Prostate gland (tissue), 2 donors: ENCODE measurements around the gene RGS14. TPM values are rescaled to one million over a fixed set of nuclear protein-coding genes. Genes with fewer than 3 reads are reported as not detected.
"Not testable (repeated sequence)": the region's sequence is repeated elsewhere in the genome, so short reads cannot be mapped to it uniquely, and the experiment has no call there.

Source experiments
- DNase-seq: peaks from one replicate; pipeline ENCODE4 v3.0.0-alpha.2; 2019; ENCODE audit warnings: low spot score
- H3K27ac ChIP-seq, 2 donors: fragments of 200-600 bp; sonication (generic); 2 replicates each; pipeline ENCODE4 v1.5.1; 2017 to 2019
- H3K27me3 ChIP-seq: fragments of 200-600 bp; sonication (generic); replicated peaks from 2 replicates; pipeline ENCODE4 v1.5.1; 2019; ENCODE audit not compliant: insufficient read depth
- H3K36me3 ChIP-seq, 2 donors: fragments of 200-600 bp; sonication (generic); 1 replicate in 1 of 2; 2 replicates in 1 of 2; pipeline versions ENCODE4 v1.5.1 to v1.8.1; 2017 to 2019
- H3K4me1 ChIP-seq: fragments of 200-600 bp; sonication (generic); replicated peaks from 2 replicates; pipeline ENCODE4 v1.5.1; 2019
- H3K4me3 ChIP-seq, 2 donors: fragments of 200-600 bp; sonication (generic); 2 replicates each; pipeline ENCODE4 v1.5.1; 2017 to 2019
- H3K9me3 ChIP-seq: fragments of 200-600 bp; sonication (generic); 2 replicates; pipeline ENCODE4 v1.5.1; 2017
- CTCF ChIP-seq, 4 experiments: fragments of 200-600 bp in 2 of 4; fragments of 450-650 bp in 2 of 4; sonication (generic) in 2 of 4; IDR thresholded peaks; 1 replicate in 3 of 4; 2 replicates in 1 of 4; pipeline ENCODE4 v1.5.1; 2016 to 2019; ENCODE audit warnings: antibody characterized with exemption in 4 of 4, mild to moderate bottlenecking in 2 of 4, moderate library complexity in 2 of 4
- POLR2A ChIP-seq: fragments of 450-650 bp; IDR thresholded peaks from one replicate; pipeline ENCODE4 v1.6.1; 2016; ENCODE audit warnings: antibody characterized with exemption, mild to moderate bottlenecking
- POLR2AphosphoS5 ChIP-seq: sonication (generic); formaldehyde crosslinking; IDR thresholded peaks from one replicate; pipeline ENCODE4 v1.6.1; 2017; ENCODE audit warnings: antibody characterized with exemption
- WGBS: methylation state at CpG from one replicate; pipeline ENCODE4 v1.1.5; 2018; 5-methylcytosine and 5-hydroxymethylcytosine counted together
- intact Hi-C: fragments of 100-400 bp; cut with DNase I; formaldehyde crosslinking; loops from one replicate; pipeline ENCODE4 v1.14.2; 2022
- total RNA-seq, 2 donors: library from RNA; depleted of rRNA; stranded (reverse); fragments of >200 nt; gene quantifications; one replicate each; pipeline ENCODE4 v1.1.0, GENCODE V29; 2016

Gene RGS14
- total RNA-seq, 2 donors from 2014 or later: 13.3 to 24.2 TPM

- DNase-seq: no peak
- H3K36me3 ChIP-seq: peaks cover 6 to 19% of the 10 kb centered on the region in 2 donors
- TF ChIP-seq POLR2A (no peak), POLR2AphosphoS5 (no peak)
- H3K27ac ChIP-seq: no peak overlapping the region
- no peaks in the 10 kb centered on the region for H3K27me3 ChIP-seq
- H3K4me1 ChIP-seq: no peaks in the 10 kb centered on the region
- intact Hi-C loops: no loop called here
- WGBS: 84% methylated on average over 22 of the region's 22 CpGs
- no peaks in the 10 kb centered on the region for H3K9me3 ChIP-seq
- H3K4me3 ChIP-seq: no peak overlapping the region
These were observed 19.2 kb upstream of the RGS14 start for GRCh38 chr5:177338251-177339106.

GRCh38 chr5:177339107-177339638 lies 18.6 kb upstream of the RGS14 start:
- Histone ChIP-seq H3K27ac (no peak overlapping the region), H3K4me1 (no peaks in the 10 kb centered on the region), H3K9me3 (no peaks in the 10 kb centered on the region), H3K4me3 (no peak overlapping the region), H3K36me3 (peaks cover 3 to 12% of the 10 kb centered on the region in 2 donors), H3K27me3 (no peaks in the 10 kb centered on the region)
- no peak for DNase-seq
- 69% methylated on average over 11 of the region's 11 CpGs for WGBS
- intact Hi-C loops: no loop called here
- TF ChIP-seq POLR2A (no peak), CTCF (IDR thresholded peaks at IDR 0.05) (no peak), POLR2AphosphoS5 (no peak)

GRCh38 chr5:177343000-177343399 lies 14.7 kb upstream of the RGS14 start:
- H3K27ac ChIP-seq, intact Hi-C loops, H3K9me3 ChIP-seq, DNase-seq, H3K27me3 ChIP-seq, H3K4me1 ChIP-seq, H3K4me3 ChIP-seq, H3K36me3 ChIP-seq: not testable (repeated sequence)
- 95% methylated on average over 14 of the region's 14 CpGs for WGBS

GRCh38 chr5:177343777-177344176 lies 13.9 kb upstream of the RGS14 start:
- Histone ChIP-seq H3K9me3 (no peaks in the 10 kb centered on the region), H3K27me3 (no peaks in the 10 kb centered on the region), H3K36me3 (no peaks in the 10 kb centered on the region), H3K4me3 (no peak overlapping the region), H3K27ac (no peak overlapping the region), H3K4me1 (no peaks in the 10 kb centered on the region)
- intact Hi-C loops: no loop called here
- TF ChIP-seq POLR2AphosphoS5 (no peak), POLR2A (no peak), CTCF (IDR thresholded peaks at IDR 0.05) (no peak)
- DNase-seq: no peak
- WGBS: 92% methylated on average over 6 of the region's 6 CpGs

GRCh38 chr5:177344891-177345290 lies 12.8 kb upstream of the RGS14 start:
- no peaks in the 10 kb centered on the region for H3K36me3 ChIP-seq
- DNase-seq: no peak
- no peaks in the 10 kb centered on the region for H3K9me3 ChIP-seq
- WGBS: 94% methylated on average over 6 of the region's 6 CpGs
- peaks cover 7% of the 10 kb centered on the region for H3K4me1 ChIP-seq
- no peak overlapping the region for H3K27ac ChIP-seq
- no peak overlapping the region for H3K4me3 ChIP-seq
- TF ChIP-seq POLR2A (no peak), POLR2AphosphoS5 (no peak), CTCF (IDR thresholded peaks at IDR 0.05) (no peak)
- H3K27me3 ChIP-seq: no peaks in the 10 kb centered on the region
- intact Hi-C loops: no loop called here

- WGBS: 75% methylated on average over 4 of the region's 4 CpGs
- H3K27me3 ChIP-seq: no peaks in the 10 kb centered on the region
- H3K4me3 ChIP-seq: no peak overlapping the region
- no peak for TF ChIP-seq POLR2A
- H3K27ac ChIP-seq: no peak overlapping the region
- intact Hi-C loops: no loop called here
- no peaks in the 10 kb centered on the region for H3K9me3 ChIP-seq
- peaks cover 16% of the 10 kb centered on the region for H3K4me1 ChIP-seq
- no peak for DNase-seq
- H3K36me3 ChIP-seq: no peaks in the 10 kb centered on the region
These were observed 10.9 kb upstream of the RGS14 start for GRCh38 chr5:177346820-177347219.
